H1 (cell line): ENCODE results near the gene MRPS17. TPM values are rescaled to one million over a fixed set of nuclear protein-coding genes. Genes with fewer than 3 reads are reported as not detected.

ENCODE experiments used
- CTCF ChIA-PET: fragments of 300-600 bp; sonication (Branson Sonifier 250); formaldehyde crosslinking; loops from one replicate; lab custom pipeline; 2021; ENCODE audit not compliant: partially characterized antibody; lab: Charles Lee
- POLR2A ChIA-PET: fragments of 300-600 bp; sonication (Branson Sonifier 250); formaldehyde crosslinking; loops from one replicate; lab custom pipeline; 2021; ENCODE audit warnings: inconsistent platforms; ENCODE audit not compliant: partially characterized antibody; lab: Charles Lee
- DNase-seq, 2 experiments: peaks; one replicate each; pipeline versions ENCODE4 v3.0.0 to v3.0.0-alpha.2; 2010 to 2022; ENCODE audit warnings: low spot score in 2 of 2, low read depth in 1 of 2, mixed read lengths in 1 of 2
- FAIRE-seq: peaks from 2 replicates; lab custom pipeline; 2011; peaks lifted over from hg19 to GRCh38; lab: Jason Lieb, UNC
- H2AFZ ChIP-seq: 2 replicates; pipeline ENCODE4 v1.8.1; 2012; ENCODE audit warnings: low read length, inconsistent platforms
- H2AK5ac ChIP-seq: 2 replicates; pipeline ENCODE4 v1.6.1; 2013; ENCODE audit warnings: low read depth, low read length
- H2BK120ac ChIP-seq: replicated peaks from 2 replicates; pipeline ENCODE3; 2013; ENCODE audit warnings: low read depth, low read length, inconsistent platforms
- H2BK12ac ChIP-seq: 2 replicates; pipeline ENCODE4 v1.6.1; 2013; ENCODE audit warnings: low read depth, low read length
- H2BK15ac ChIP-seq: 2 replicates; pipeline ENCODE4 v1.6.1; 2013; ENCODE audit warnings: low read length
- H2BK20ac ChIP-seq: 2 replicates; pipeline ENCODE4 v1.6.1; 2013; ENCODE audit warnings: low read length
- H2BK5ac ChIP-seq: 2 replicates; pipeline ENCODE4 v1.6.1; 2013; ENCODE audit warnings: low read depth, low read length
- H3K14ac ChIP-seq: 2 replicates; pipeline ENCODE4 v1.6.1; 2013; ENCODE audit warnings: inconsistent platforms; ENCODE audit not compliant: insufficient read length
- H3K18ac ChIP-seq: 2 replicates; pipeline ENCODE4 v1.6.1; 2013; ENCODE audit warnings: low read length; ENCODE audit errors: extremely low read depth
- H3K23ac ChIP-seq: 2 replicates; pipeline ENCODE4 v1.6.1; 2013; ENCODE audit warnings: inconsistent platforms; ENCODE audit not compliant: insufficient read length
- H3K23me2 ChIP-seq: 2 replicates; pipeline ENCODE4 v1.6.1; 2013; ENCODE audit warnings: low read depth, low read length
- H3K27ac ChIP-seq: 2 replicates; pipeline ENCODE4 v1.6.1; 2011; ENCODE audit warnings: low read depth, low read length, inconsistent platforms
- H3K27me3 ChIP-seq, 4 experiments: replicated peaks in 1 of 4; 1 replicate in 1 of 4; 2 replicates in 3 of 4; pipeline versions ENCODE4 v1.6.1 to v1.8.1; 2011 to 2013; ENCODE audit warnings: low read length in 3 of 4, mild to moderate bottlenecking in 3 of 4, inconsistent platforms in 2 of 4, mixed read lengths in 2 of 4, moderate library complexity in 1 of 4; ENCODE audit not compliant: control insufficient read depth in 3 of 4, insufficient read depth in 3 of 4; ENCODE audit errors: extremely low read depth in 1 of 4
- H3K36me3 ChIP-seq, 4 experiments: 2 replicates each; pipeline versions ENCODE4 v1.6.1 to v1.8.1; 2011 to 2013; ENCODE audit warnings: mild to moderate bottlenecking in 4 of 4, low read length in 3 of 4, moderate library complexity in 2 of 4, control low read depth in 1 of 4, inconsistent platforms in 1 of 4; ENCODE audit not compliant: insufficient read depth in 4 of 4, control insufficient read depth in 2 of 4
- H3K4ac ChIP-seq: replicated peaks from 2 replicates; pipeline ENCODE3; 2013; ENCODE audit warnings: low read length, low read depth, mixed read lengths, inconsistent platforms; ENCODE audit not compliant: insufficient read length
- H3K4me1 ChIP-seq, 4 experiments: replicated peaks in 1 of 4; 1 replicate in 1 of 4; 2 replicates in 3 of 4; pipeline versions ENCODE4 v1.6.1 to v1.8.1; 2011 to 2013; ENCODE audit warnings: low read length in 3 of 4, inconsistent platforms in 2 of 4, mixed read lengths in 1 of 4; ENCODE audit not compliant: insufficient read depth in 4 of 4, control insufficient read depth in 3 of 4
- H3K4me2 ChIP-seq, 2 experiments: 2 replicates each; pipeline versions ENCODE4 v1.6.1 to v1.8.1; 2011 to 2013; ENCODE audit warnings: low read depth in 2 of 2, low read length in 2 of 2, control low read depth in 1 of 2, inconsistent platforms in 1 of 2, mild to moderate bottlenecking in 1 of 2; ENCODE audit not compliant: insufficient read depth in 1 of 2
- H3K4me3 ChIP-seq, 4 experiments: fragments of 200-600, 300-600 bp in 1 of 4; sonication (generic), shearing (Covaris generic), sonication (Bioruptor Twin) in 1 of 4; 2 replicates each; pipeline versions ENCODE4 v1.5.1 to v1.8.1; 2011 to 2016; ENCODE audit warnings: low read length in 4 of 4, low read depth in 3 of 4, control low read depth in 2 of 4, inconsistent platforms in 2 of 4, mild to moderate bottlenecking in 2 of 4, mixed read lengths in 1 of 4, moderate library complexity in 1 of 4; ENCODE audit not compliant: insufficient read depth in 2 of 4; ENCODE audit errors: extremely low read depth in 1 of 4
- H3K56ac ChIP-seq: replicated peaks from 2 replicates; pipeline ENCODE3; 2013; ENCODE audit warnings: low read depth, mild to moderate bottlenecking, mixed read lengths, low read length, inconsistent platforms; ENCODE audit not compliant: insufficient read length
- H3K79me1 ChIP-seq: 2 replicates; pipeline ENCODE4 v1.6.1; 2013; ENCODE audit warnings: low read depth, low read length, control low read depth
- H3K79me2 ChIP-seq, 2 experiments: 2 replicates each; pipeline versions ENCODE4 v1.6.1 to v1.8.1; 2012 to 2013; ENCODE audit warnings: low read length in 2 of 2, mild to moderate bottlenecking in 2 of 2, inconsistent platforms in 1 of 2; ENCODE audit not compliant: insufficient read depth in 2 of 2, control insufficient read depth in 1 of 2
- H3K9ac ChIP-seq, 4 experiments: replicated peaks in 1 of 4; 1 replicate in 1 of 4; 2 replicates in 3 of 4; pipeline versions ENCODE4 v1.6.1 to v1.8.1; 2011 to 2013; ENCODE audit warnings: low read depth in 3 of 4, low read length in 3 of 4, control low read depth in 2 of 4, mild to moderate bottlenecking in 2 of 4, moderate library complexity in 2 of 4, inconsistent platforms in 1 of 4; ENCODE audit errors: extremely low read depth in 1 of 4
- H3K9me3 ChIP-seq, 2 experiments: 2 replicates each; pipeline versions ENCODE4 v1.6.1 to v1.8.1; 2012 to 2013; ENCODE audit warnings: mild to moderate bottlenecking in 2 of 2, moderate library complexity in 2 of 2, control low read depth in 1 of 2, inconsistent platforms in 1 of 2, low read depth in 1 of 2, low read length in 1 of 2, mixed read lengths in 1 of 2; ENCODE audit not compliant: insufficient read depth in 2 of 2
- H4K20me1 ChIP-seq, 2 experiments: replicated peaks in 1 of 2; 2 replicates each; pipeline versions ENCODE3 to v1.8.1; 2011 to 2013; ENCODE audit warnings: inconsistent platforms in 2 of 2, low read length in 2 of 2, mild to moderate bottlenecking in 1 of 2; ENCODE audit not compliant: insufficient read depth in 2 of 2, control insufficient read depth in 1 of 2
- H4K5ac ChIP-seq: 2 replicates; pipeline ENCODE4 v1.6.1; 2013; ENCODE audit warnings: low read length, low read depth, mixed read lengths, inconsistent platforms; ENCODE audit not compliant: insufficient read length
- H4K8ac ChIP-seq: 2 replicates; pipeline ENCODE4 v1.8.0; 2013; ENCODE audit warnings: mild to moderate bottlenecking, moderate library complexity, low read length, inconsistent platforms; ENCODE audit not compliant: insufficient read depth; ENCODE audit errors: extremely low read depth
- H4K91ac ChIP-seq: replicated peaks from 2 replicates; pipeline ENCODE3; 2013; ENCODE audit warnings: low read length, mixed read lengths, inconsistent platforms; ENCODE audit not compliant: insufficient read length
- CHD1 ChIP-seq: IDR thresholded peaks from 2 replicates; pipeline ENCODE4 v1.6.1; 2012; ENCODE audit warnings: low read depth, low read length, improper control_type of control experiment
- HDAC2 ChIP-seq, 2 experiments: fragments of 300-600 bp in 1 of 2; sonication (generic) in 1 of 2; IDR thresholded peaks; 2 replicates each; pipeline ENCODE4 v1.6.1; 2011 to 2012; ENCODE audit warnings: low read depth in 2 of 2, low read length in 2 of 2, mild to moderate bottlenecking in 2 of 2, moderate library complexity in 2 of 2, borderline replicate concordance in 1 of 2, inconsistent platforms in 1 of 2
- KDM4A ChIP-seq: IDR thresholded peaks from one replicate; pipeline ENCODE4 v1.7.1; 2012; ENCODE audit warnings: low read depth, mild to moderate bottlenecking, moderate library complexity, low read length, inconsistent platforms; ENCODE audit not compliant: severe bottlenecking
- POLR2A ChIP-seq, 2 experiments: IDR thresholded peaks; 1 replicate in 1 of 2; 2 replicates in 1 of 2; pipeline ENCODE4 v1.6.1; 2011; ENCODE audit warnings: low read depth in 2 of 2, low read length in 2 of 2, mild to moderate bottlenecking in 2 of 2; ENCODE audit errors: control extremely low read depth in 1 of 2
- SAP30 ChIP-seq: fragments of 300-600 bp; sonication (generic); IDR thresholded peaks from 2 replicates; pipeline ENCODE4 v1.7.1; 2012; ENCODE audit warnings: low read length, moderate library complexity, mild to moderate bottlenecking, inconsistent platforms; ENCODE audit not compliant: insufficient read depth, insufficient replicate concordance
- TAF1 ChIP-seq: IDR thresholded peaks from 2 replicates; pipeline ENCODE4 v1.6.1; 2011; ENCODE audit warnings: mild to moderate bottlenecking, low read depth, low read length
- WGBS, 2 experiments: shearing (Covaris generic) in 1 of 2; methylation state at CpG; one replicate each; pipeline versions ENCODE4 v1.1.6 to v1.1.7; 2013 to 2015; ENCODE audit warnings: low lambda C conversion rate in 2 of 2, mixed read lengths in 2 of 2, inconsistent platforms in 1 of 2, low coverage in 1 of 2, missing lambda C conversion rate in 1 of 2; ENCODE audit not compliant: insufficient replicate concordance in 2 of 2, insufficient coverage in 1 of 2, insufficient read length in 1 of 2; ENCODE audit errors: extremely low coverage in 1 of 2, missing lambda C conversion rate in 1 of 2; 5-methylcytosine and 5-hydroxymethylcytosine counted together
- polyA plus RNA-seq, 7 experiments: library from polyadenylated mRNA; depleted of rRNA in 3 of 7; stranded (reverse) in 5 of 7; unstranded in 2 of 7; fragments of >200 nt in 5 of 7; fragments of 200-250 nt in 2 of 7; gene quantifications; 1 replicate in 5 of 7; 2 replicates in 1 of 7; 4 replicates in 1 of 7; pipeline versions ENCODE4 v1.2.1 to v1.2.3, GENCODE V29; 2011 to 2013; ENCODE audit warnings: missing spikeins in 2 of 7, mixed read lengths in 2 of 7
- total RNA-seq: library from RNA; stranded (reverse); fragmentation: NEBNext Ultra II Directional; extraction: Animal tissue kit (Norgen Biotek cat#: 25700); gene quantifications from 2 replicates; pipeline ENCODE4 v1.2.1, GENCODE V29; 2021

MRPS17 gene
- total and polyA plus RNA-seq, 2 of the 8 experiments (the other 6 are each of a cell fraction or from before 2014, with no cell fraction given): 15.8 to 27.3 TPM

- ChIA-PET POLR2A (interaction anchor here (2.4 kb wide), 1 partner anchor 9 kb away, joined by 7 read pairs; no protein-coding TSS in a partner anchor), CTCF (no interaction called here)
- Histone ChIP-seq H2BK20ac (no peak overlapping the region), H3K79me2 (no peaks in the 10 kb centered on the region), H3K4me2 (no peak overlapping the region), H4K5ac (no peak overlapping the region), H3K14ac (no peak overlapping the region), H3K56ac (no peak overlapping the region), H2BK15ac (no peak overlapping the region), H3K4me3 (no peak overlapping the region), H2AK5ac (no peak overlapping the region), H3K23ac (no peak overlapping the region), H3K9ac (no peak overlapping the region), H2BK12ac (no peak overlapping the region), H3K27ac (no peak overlapping the region), H3K23me2 (no peaks in the 10 kb centered on the region), H4K20me1 (no peaks in the 10 kb centered on the region), H3K79me1 (no peaks in the 10 kb centered on the region), H3K36me3 (peaks cover 2 to 42% (median 20%) of the 10 kb centered on the region in 4 experiments; a peak in 7 of 8 replicates)
- DNase-seq: no peak
- TF ChIP-seq HDAC2 (IDR thresholded peaks at IDR 0.05; ENCODE audit: borderline replicate concordance in 1 of 2, low read depth in 2 of 2, low read length in 2 of 2): no peak
- no peak for TF ChIP-seq SAP30
- no peak for TF ChIP-seq POLR2A (IDR thresholded peaks at IDR 0.05; ENCODE audit: control extremely low read depth in 1 of 2, low read depth in 2 of 2, low read length in 2 of 2)
- TF ChIP-seq CHD1: no peak
- TF ChIP-seq TAF1: no peak
- TF ChIP-seq KDM4A: no peak
- TF ChIP-seq, all 59 proteins: peak for 0
- Histone ChIP-seq H4K91ac (no peak overlapping the region), H2BK5ac (no peak overlapping the region), H3K27me3 (no peaks in the 10 kb centered on the region), H3K4me1 (no peaks in the 10 kb centered on the region), H3K4ac (no peak overlapping the region), H3K18ac (no peak overlapping the region), H2BK120ac (no peak overlapping the region), H3K9me3 (no peaks in the 10 kb centered on the region), H2AFZ (no peak overlapping the region), H4K8ac (no peak overlapping the region)
- FAIRE-seq: no peak
- WGBS, 2 experiments: 95% methylated on average over 3 of the region's 3 CpGs; no CpG with 5 or more reads in 1 of the 2 experiments
Observed at GRCh38 chr7:55980266-55980665, 28.6 kb downstream of the MRPS17 start.
